K562 (cell line): ENCODE measurements around the gene DAB1. TPM values are rescaled to one million over a fixed set of nuclear protein-coding genes. Genes with fewer than 3 reads are reported as not detected.

Experiments used
- ATAC-seq: fragments of 200-7000 bp; cut with Tn5 transposase; 3 replicates; pipeline ENCODE4 v1.9.1; 2020; ENCODE audit warnings: moderate library complexity
- BruUV-seq: library from RNA; stranded (reverse); fragments of 400-500 nt; replicated peaks from 2 replicates; lab custom pipeline; 2021; lab: Mats Ljungman, UMichigan
- CTCF ChIA-PET: fragments of 300-600 bp; formaldehyde crosslinking; extraction: SDS; loops from one replicate; lab custom pipeline; 2021; ENCODE audit warnings: low intra/inter-chr PET ratio; lab: Yijun Ruan, JAX
- POLR2A ChIA-PET: fragments of 300-600, 350-650 bp; sonication (Branson Sonifier 250); formaldehyde crosslinking; extraction: SDS; loops from one replicate; lab custom pipeline; 2021; ENCODE audit warnings: antibody characterized with exemption, inconsistent platforms; lab: Yijun Ruan, JAX
- DNase-seq, 4 experiments: peaks; one replicate each; pipeline versions ENCODE4 v3.0.0 to v3.0.0-alpha.2; 2011 to 2018; ENCODE audit warnings: low spot score in 3 of 4, mixed read lengths in 3 of 4; ENCODE audit errors: extremely low read depth in 1 of 4
- FAIRE-seq: peaks from 2 replicates; lab custom pipeline; 2011; peaks lifted over from hg19 to GRCh38; lab: Jason Lieb, UNC
- H2AFZ ChIP-seq: 2 replicates; pipeline ENCODE4 v1.6.0; 2011; ENCODE audit warnings: low read depth, low read length, control low read depth, inconsistent platforms
- H3K27ac ChIP-seq: fragments of 200-600 bp; 3 replicates; pipeline ENCODE4 v1.8.0; 2011; ENCODE audit warnings: low read depth, mild to moderate bottlenecking, control low read depth, inconsistent platforms, low read length, moderate library complexity, mixed read lengths; ENCODE audit errors: extremely low read depth
- H3K27me3 ChIP-seq, 2 experiments: fragments of 300-600 bp in 1 of 2; 2 replicates in 1 of 2; 3 replicates in 1 of 2; pipeline versions ENCODE4 v1.6.0 to v1.8.0; 2011; ENCODE audit warnings: inconsistent platforms in 2 of 2, low read length in 2 of 2, mild to moderate bottlenecking in 1 of 2, mixed read lengths in 1 of 2, moderate library complexity in 1 of 2; ENCODE audit not compliant: control insufficient read depth in 2 of 2, insufficient read depth in 2 of 2
- H3K36me3 ChIP-seq: fragments of 300-600 bp; 3 replicates; pipeline ENCODE4 v1.8.0; 2011; ENCODE audit warnings: mild to moderate bottlenecking, low read length, inconsistent platforms; ENCODE audit not compliant: control insufficient read depth, insufficient read depth
- H3K4me1 ChIP-seq, 2 experiments: fragments of 200-600 bp in 1 of 2; replicated peaks in 1 of 2; 2 replicates in 1 of 2; 3 replicates in 1 of 2; pipeline versions ENCODE4 v1.5.1 to v1.8.0; 2011; ENCODE audit warnings: inconsistent platforms in 2 of 2, low read length in 2 of 2, mild to moderate bottlenecking in 1 of 2, mixed read lengths in 1 of 2, moderate library complexity in 1 of 2; ENCODE audit not compliant: control insufficient read depth in 2 of 2, insufficient read depth in 2 of 2
- H3K4me2 ChIP-seq: 2 replicates; pipeline ENCODE4 v1.6.1; 2011; ENCODE audit warnings: low read length, control low read depth, inconsistent platforms, mixed read lengths; ENCODE audit not compliant: insufficient read depth
- H3K4me3 ChIP-seq: fragments of 200-600 bp; sonication (generic), shearing (Covaris generic); 2 replicates; pipeline ENCODE4 v1.5.1; 2016; ENCODE audit warnings: control low read depth, inconsistent platforms
- H3K79me2 ChIP-seq: fragments of 200-600 bp; 3 replicates; pipeline ENCODE4 v1.8.0; 2011; ENCODE audit warnings: low read length, inconsistent platforms; ENCODE audit not compliant: control insufficient read depth, insufficient read depth
- H3K9ac ChIP-seq, 2 experiments: 2 replicates each; pipeline versions ENCODE4 v1.6.0 to v1.6.1; 2011; ENCODE audit warnings: low read depth in 2 of 2, low read length in 2 of 2, control low read depth in 1 of 2, inconsistent platforms in 1 of 2, mild to moderate bottlenecking in 1 of 2, mixed read lengths in 1 of 2; ENCODE audit not compliant: insufficient read depth in 1 of 2
- H3K9me1 ChIP-seq: one replicate; pipeline ENCODE4 v1.6.0; 2011; ENCODE audit warnings: inconsistent platforms, mild to moderate bottlenecking, low read length, moderate library complexity; ENCODE audit not compliant: control insufficient read depth, insufficient read depth
- H3K9me3 ChIP-seq: replicated peaks from 2 replicates; pipeline ENCODE4 v1.5.1; 2011; ENCODE audit warnings: low read depth, low read length, inconsistent platforms; ENCODE audit not compliant: control insufficient read depth, insufficient read depth
- H4K20me1 ChIP-seq: replicated peaks from 2 replicates; pipeline ENCODE4 v1.6.1; 2011; ENCODE audit warnings: low read length, inconsistent platforms, mixed read lengths; ENCODE audit not compliant: control insufficient read depth, insufficient read depth
- CEBPG ChIP-seq, 3 experiments: fragments of 200-800 bp in 1 of 3; sonication (Bioruptor generic) in 1 of 3; sonication (generic) in 1 of 3; formaldehyde crosslinking in 1 of 3; IDR thresholded peaks in 2 of 3; conservative IDR thresholded peaks in 1 of 3; 2 replicates each; pipeline versions ENCODE4 v1.6.1 to v1.8.0; 2016 to 2022; ENCODE audit warnings: missing compliant biosample characterization in 2 of 3, missing genetic modification characterization in 2 of 3, mild to moderate bottlenecking in 1 of 3, missing genetic modification reagents in 1 of 3
- FOXK1 ChIP-seq: sonication (generic); formaldehyde crosslinking; IDR thresholded peaks from 2 replicates; pipeline ENCODE4 v1.8.0; 2022; ENCODE audit warnings: missing genetic modification reagents, mild to moderate bottlenecking, borderline replicate concordance
- MEIS2 ChIP-seq: fragments of 450-650 bp; IDR thresholded peaks from 2 replicates; pipeline ENCODE4 v1.6.1; 2014; ENCODE audit warnings: mild to moderate bottlenecking; ENCODE audit not compliant: partially characterized antibody
- MTA1 ChIP-seq: fragments of 450-650 bp; IDR thresholded peaks from 2 replicates; pipeline ENCODE4 v1.6.1; 2017; ENCODE audit warnings: borderline replicate concordance
- MTA3 ChIP-seq: fragments of 450-650 bp; formaldehyde crosslinking; IDR thresholded peaks from 2 replicates; pipeline ENCODE4 v1.6.1; 2017; ENCODE audit warnings: mild to moderate bottlenecking, borderline replicate concordance
- NEUROD1 ChIP-seq: fragments of 150-350 bp; IDR thresholded peaks from 2 replicates; pipeline ENCODE4 v1.6.1; 2014; ENCODE audit warnings: borderline replicate concordance, low read length, low read depth; ENCODE audit not compliant: partially characterized antibody
- NUFIP1 ChIP-seq: fragments of 450-650 bp; IDR thresholded peaks from 2 replicates; pipeline ENCODE4 v1.6.1; 2018; ENCODE audit not compliant: partially characterized antibody
- RBM39 ChIP-seq: fragments of 200-400 bp; formaldehyde crosslinking; optimal IDR thresholded peaks from 2 replicates; pipeline ENCODE3; 2018; ENCODE audit warnings: low read depth, low read length
- SUPT5H ChIP-seq: fragments of 450-650 bp; IDR thresholded peaks from 2 replicates; pipeline ENCODE4 v1.6.1; 2016
- TAF9B ChIP-seq: fragments of 450-650 bp; IDR thresholded peaks from 2 replicates; pipeline ENCODE4 v1.6.1; 2018; ENCODE audit warnings: mild to moderate bottlenecking; ENCODE audit not compliant: partially characterized antibody
- ZNF143 ChIP-seq: sonication (generic); formaldehyde crosslinking; IDR thresholded peaks from 2 replicates; pipeline ENCODE4 v1.9.0; 2022; ENCODE audit warnings: mild to moderate bottlenecking, missing genetic modification reagents
- ZNF584 ChIP-seq: fragments of 200-800 bp; sonication (Bioruptor generic); IDR thresholded peaks from 2 replicates; pipeline ENCODE4 v1.6.1; 2016; ENCODE audit warnings: low read depth, mild to moderate bottlenecking, missing genetic modification characterization, missing compliant biosample characterization
- WGBS: fragments of 100-300 bp; shearing (Covaris generic); methylation state at CpG from one replicate; pipeline ENCODE4 v1.1.6; 2016; ENCODE audit warnings: low coverage, mixed read lengths; ENCODE audit not compliant: insufficient coverage; ENCODE audit errors: missing lambda C conversion rate; 5-methylcytosine and 5-hydroxymethylcytosine counted together
- in situ Hi-C: fragments of 300-500 bp; cut with MboI; formaldehyde crosslinking; loops from 4 replicates; pipeline ENCODE4 v1.15.0; 2018; ENCODE audit warnings: inconsistent platforms, mixed read lengths
- intact Hi-C: fragments of 100-400 bp; cut with micrococcal nuclease; formaldehyde crosslinking; loops from 2 replicates; pipeline ENCODE4 v1.14.2; 2022
- polyA plus RNA-seq, 8 experiments: library from polyadenylated mRNA; depleted of rRNA in 4 of 8; stranded (reverse) in 5 of 8; unstranded in 3 of 8; fragments of >200 nt; fragmentation: Nextera tagmentation in 2 of 8; fragmentation: Illumina TruSeq in 1 of 8; extraction: Ambion mirVana in 2 of 8; extraction: Trizol in 1 of 8; gene quantifications; 2 replicates each; pipeline versions ENCODE4 v1.2.1 to v1.2.3, GENCODE V29; 2011 to 2014; ENCODE audit warnings: inconsistent platforms in 1 of 8, missing spikeins in 1 of 8
- total RNA-seq, 7 experiments: library from RNA; depleted of rRNA in 6 of 7; stranded (reverse); fragments of >200 nt in 6 of 7; fragmentation: Illumina TruSeq in 2 of 7; extraction: Trizol in 2 of 7; gene quantifications; 2 replicates each; pipeline versions ENCODE4 v1.2.1 to v1.2.3, GENCODE V29; 2011 to 2021; ENCODE audit warnings: low replicate concordance in 1 of 7
- TF ChIP-seq, protein P1 (sequence below), 2 experiments: fragments of 450-650 bp in 1 of 2; sonication (generic) in 1 of 2; formaldehyde crosslinking in 1 of 2; IDR thresholded peaks; 2 replicates each; pipeline versions ENCODE4 v1.7.1 to v1.9.0; 2016 to 2022; ENCODE audit warnings: inconsistent platforms in 1 of 2, mild to moderate bottlenecking in 1 of 2, missing genetic modification reagents in 1 of 2

DAB1 gene
- total and polyA plus RNA-seq, 9 of the 15 experiments (the other 6 are each of a cell fraction or from before 2014, with no cell fraction given) = not detected

DNA sequence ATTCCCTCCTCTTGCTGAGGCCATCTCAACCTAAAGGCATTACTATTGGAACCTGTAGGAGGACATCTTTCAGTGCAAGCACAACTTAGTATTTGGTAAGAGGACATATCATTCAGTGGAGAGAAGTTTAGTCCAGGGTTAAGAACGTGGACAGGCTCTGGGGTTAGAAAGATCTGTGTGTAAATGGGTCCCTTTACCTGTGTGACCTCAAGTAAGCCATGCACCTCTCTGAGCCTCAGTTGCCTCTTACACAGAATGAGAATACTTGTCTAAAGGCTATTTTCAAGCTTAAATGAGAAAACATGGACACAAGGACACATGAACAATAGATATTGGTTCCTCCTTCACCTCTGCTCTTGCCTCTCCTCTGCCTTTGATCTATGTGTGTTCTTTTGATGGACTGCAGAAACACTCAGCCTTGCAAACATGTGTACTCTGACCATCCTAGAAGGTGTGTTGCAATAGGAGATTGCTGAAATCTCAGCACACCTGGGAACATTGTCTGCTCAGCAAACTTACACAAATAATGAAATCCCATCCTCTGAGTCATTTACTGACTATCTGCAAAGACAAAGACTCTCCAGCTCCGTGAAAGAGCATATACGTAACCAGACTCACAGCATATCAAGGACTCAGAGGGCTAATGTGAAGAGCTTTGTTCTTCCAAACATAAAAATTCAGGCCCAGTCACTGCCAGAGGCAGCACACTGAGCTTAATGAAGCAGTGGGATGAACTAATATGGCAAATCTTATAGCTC, 143.8 kb downstream of the DAB1 start:
- H3K79me2 ChIP-seq = no peaks in the 10 kb centered on the region
- H4K20me1 ChIP-seq = no peaks in the 10 kb centered on the region; the same call in 1 of the 2 replicates
- no TSS peak for BruUV-seq
- H3K9ac ChIP-seq = no peak overlapping the region
- no peak overlapping the region for H3K4me3 ChIP-seq
- no peaks in the 10 kb centered on the region for H3K36me3 ChIP-seq
- no peak for DNase-seq
- H3K4me2 ChIP-seq = no peak overlapping the region
- in situ Hi-C loops = no loop called here
- WGBS = 4% methylated on average over 3 of the region's 3 CpGs
- CTCF ChIA-PET = no interaction called here
- no peak for FAIRE-seq
- no peaks in the 10 kb centered on the region; a peak in 2 of 5 replicates for H3K27me3 ChIP-seq
- no peaks in the 10 kb centered on the region for H3K9me1 ChIP-seq
- H3K4me1 ChIP-seq = no peaks in the 10 kb centered on the region
- intact Hi-C loops = no loop called here
- POLR2A ChIA-PET = interaction anchor here (0.5 kb wide), 1 partner anchor 564 kb away, joined by 3 read pairs; no protein-coding TSS in a partner anchor
- no peaks in the 10 kb centered on the region for H3K9me3 ChIP-seq
- H2AFZ ChIP-seq = no peak overlapping the region
- no peak for ATAC-seq
- H3K27ac ChIP-seq = no peak overlapping the region
- TF ChIP-seq TAF9B (no peak), MEIS2 (no peak), SUPT5H (no peak), ZNF584 (CRISPR knock-in tag) (no peak), NUFIP1 (no peak), NEUROD1 (no peak), ZNF143 (CRISPR knock-in tag) (no peak), MTA1 (no peak), RBM39 (no peak), CEBPG (CRISPR knock-in tag; IDR thresholded peaks at IDR 0.05) (no peak), CEBPG (tag; conservative IDR thresholded peaks at IDR 0.05 in 1 of 2, IDR thresholded peaks at IDR 0.05 in 1 of 2) (no peak), MTA3 (no peak), FOXK1 (CRISPR knock-in tag) (no peak)
- TF ChIP-seq, protein P1, sequence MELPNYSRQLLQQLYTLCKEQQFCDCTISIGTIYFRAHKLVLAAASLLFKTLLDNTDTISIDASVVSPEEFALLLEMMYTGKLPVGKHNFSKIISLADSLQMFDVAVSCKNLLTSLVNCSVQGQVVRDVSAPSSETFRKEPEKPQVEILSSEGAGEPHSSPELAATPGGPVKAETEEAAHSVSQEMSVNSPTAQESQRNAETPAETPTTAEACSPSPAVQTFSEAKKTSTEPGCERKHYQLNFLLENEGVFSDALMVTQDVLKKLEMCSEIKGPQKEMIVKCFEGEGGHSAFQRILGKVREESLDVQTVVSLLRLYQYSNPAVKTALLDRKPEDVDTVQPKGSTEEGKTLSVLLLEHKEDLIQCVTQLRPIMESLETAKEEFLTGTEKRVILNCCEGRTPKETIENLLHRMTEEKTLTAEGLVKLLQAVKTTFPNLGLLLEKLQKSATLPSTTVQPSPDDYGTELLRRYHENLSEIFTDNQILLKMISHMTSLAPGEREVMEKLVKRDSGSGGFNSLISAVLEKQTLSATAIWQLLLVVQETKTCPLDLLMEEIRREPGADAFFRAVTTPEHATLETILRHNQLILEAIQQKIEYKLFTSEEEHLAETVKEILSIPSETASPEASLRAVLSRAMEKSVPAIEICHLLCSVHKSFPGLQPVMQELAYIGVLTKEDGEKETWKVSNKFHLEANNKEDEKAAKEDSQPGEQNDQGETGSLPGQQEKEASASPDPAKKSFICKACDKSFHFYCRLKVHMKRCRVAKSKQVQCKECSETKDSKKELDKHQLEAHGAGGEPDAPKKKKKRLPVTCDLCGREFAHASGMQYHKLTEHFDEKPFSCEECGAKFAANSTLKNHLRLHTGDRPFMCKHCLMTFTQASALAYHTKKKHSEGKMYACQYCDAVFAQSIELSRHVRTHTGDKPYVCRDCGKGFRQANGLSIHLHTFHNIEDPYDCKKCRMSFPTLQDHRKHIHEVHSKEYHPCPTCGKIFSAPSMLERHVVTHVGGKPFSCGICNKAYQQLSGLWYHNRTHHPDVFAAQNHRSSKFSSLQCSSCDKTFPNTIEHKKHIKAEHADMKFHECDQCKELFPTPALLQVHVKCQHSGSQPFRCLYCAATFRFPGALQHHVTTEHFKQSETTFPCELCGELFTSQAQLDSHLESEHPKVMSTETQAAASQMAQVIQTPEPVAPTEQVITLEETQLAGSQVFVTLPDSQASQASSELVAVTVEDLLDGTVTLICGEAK (IDR thresholded peaks at IDR 0.05) = no peak
- TF ChIP-seq, protein P1 (CRISPR knock-in tag; IDR thresholded peaks at IDR 0.05) = no peak
